Measurements from ENCODE around the gene RBM17. TPM values are rescaled to one million over a fixed set of nuclear protein-coding genes. Genes with fewer than 3 reads are reported as not detected.
A peak's percentile ranks its signal among the peaks of the same experiment; 100 is the strongest.

Gene RBM17
- total and polyA plus RNA-seq, 8 donors = 41.4 to 168 (median 84.7) TPM

- DNase-seq = peak in 1 of 2 donors; percentile 72
- intact Hi-C loops (cut with DNase I; ENCODE audit: low total_unique reads) = loop anchor here (5.0 to 10.0 kb wide), 2 partner anchors 106 to 293 kb away; no protein-coding TSS in a partner anchor
- peak in 5 of 7 experiments; percentile 50 to 83 (median 65) for TF ChIP-seq CTCF (IDR thresholded peaks at IDR 0.05)
- no peak for TF ChIP-seq EP300 (IDR thresholded peaks at IDR 0.05)
- peaks cover 0 to 14% (median 8%) of the 10 kb centered on the region in 4 donors for H3K4me1 ChIP-seq
- peaks cover 63 to 100% (median 94%) of the 10 kb centered on the region in 4 donors for H3K36me3 ChIP-seq
- H3K9me3 ChIP-seq = no peaks in the 10 kb centered on the region
- H3K4me3 ChIP-seq = no peak overlapping the region
- WGBS, 5 donors = 32 to 43% (median 37%) methylated on average over 12 of the region's 12 CpGs
- H3K27ac ChIP-seq = no peak overlapping the region
- H3K27me3 ChIP-seq = no peaks in the 10 kb centered on the region
Measured at GRCh38 chr10:6108631-6109443, 20.0 kb downstream of the RBM17 start.

GRCh38 chr10:6109444-6109775, 20.6 kb downstream of the RBM17 start:
- no peak overlapping the region for H3K4me3 ChIP-seq
- TF ChIP-seq POLR2AphosphoS5 (IDR thresholded peaks at IDR 0.05) (no peak), CTCF (IDR thresholded peaks at IDR 0.05) (no peak), POLR2A (IDR thresholded peaks at IDR 0.05) (no peak), EP300 (IDR thresholded peaks at IDR 0.05) (no peak)
- peaks cover 69 to 100% (median 98%) of the 10 kb centered on the region in 4 donors for H3K36me3 ChIP-seq
- no peak overlapping the region for H3K27ac ChIP-seq
- intact Hi-C loops (cut with DNase I; ENCODE audit: low total_unique reads) = loop anchor here (5.0 to 10.0 kb wide), 2 partner anchors 105 to 293 kb away; no protein-coding TSS in a partner anchor
- H3K27me3 ChIP-seq = no peaks in the 10 kb centered on the region
- peaks cover 0 to 15% (median 8%) of the 10 kb centered on the region in 4 donors for H3K4me1 ChIP-seq
- DNase-seq = no peak
- H3K9me3 ChIP-seq = no peaks in the 10 kb centered on the region
- WGBS, 5 donors = 79 to 89% (median 83%) methylated on average over 7 of the region's 7 CpGs

- no peak for DNase-seq
- H3K4me1 ChIP-seq = peaks cover 0 to 19% (median 11%) of the 10 kb centered on the region in 4 donors
- H3K27ac ChIP-seq = no peak overlapping the region
- 70 to 85% (median 77%) methylated on average over 5 of the region's 5 CpGs for WGBS, 5 donors
- no peak for TF ChIP-seq EP300 (IDR thresholded peaks at IDR 0.05)
- TF ChIP-seq POLR2A (IDR thresholded peaks at IDR 0.05) = no peak
- TF ChIP-seq CTCF (IDR thresholded peaks at IDR 0.05) = no peak
- TF ChIP-seq POLR2AphosphoS5 (IDR thresholded peaks at IDR 0.05) = no peak
- H3K36me3 ChIP-seq = peaks cover 72 to 100% (median 98%) of the 10 kb centered on the region in 4 donors
- H3K9me3 ChIP-seq = no peaks in the 10 kb centered on the region
- intact Hi-C loops (cut with DNase I; ENCODE audit: low total_unique reads) = no loop called here
- H3K27me3 ChIP-seq = no peaks in the 10 kb centered on the region
- no peak overlapping the region for H3K4me3 ChIP-seq
Measured at GRCh38 chr10:6110136-6110535, 21.3 kb downstream of the RBM17 start.

GRCh38 chr10:6112893-6113292, 24.1 kb downstream of the RBM17 start:
- H3K27ac ChIP-seq = no peak overlapping the region
- no peak for TF ChIP-seq POLR2A (IDR thresholded peaks at IDR 0.05)
- no peak for TF ChIP-seq POLR2AphosphoS5 (IDR thresholded peaks at IDR 0.05)
- no peak for TF ChIP-seq CTCF (IDR thresholded peaks at IDR 0.05)
- TF ChIP-seq EP300 (IDR thresholded peaks at IDR 0.05) = no peak
- no peaks in the 10 kb centered on the region for H3K27me3 ChIP-seq
- H3K36me3 ChIP-seq = peaks cover 67 to 95% (median 91%) of the 10 kb centered on the region in 4 donors
- DNase-seq = no peak
- H3K9me3 ChIP-seq = no peaks in the 10 kb centered on the region
- H3K4me1 ChIP-seq = peaks cover 0 to 22% (median 12%) of the 10 kb centered on the region in 4 donors
- intact Hi-C loops (cut with DNase I; ENCODE audit: low total_unique reads) = no loop called here
- no peak overlapping the region for H3K4me3 ChIP-seq
- 71 to 76% (median 74%) methylated on average over 6 of the region's 6 CpGs for WGBS, 5 donors
